Measurements from ENCODE around the gene PLEKHH2. TPM values are rescaled to one million over a fixed set of nuclear protein-coding genes. Genes with fewer than 3 reads are reported as not detected.
A peak's percentile ranks its signal among the peaks of the same experiment; 100 is the strongest.

The PLEKHH2 gene
- total and polyA plus RNA-seq, 7 donors = 0.69 to 83.1 (median 35.3) TPM

GRCh38 chr2:43736637-43737036 is 99.6 kb downstream of the PLEKHH2 start:
- intact Hi-C loops (cut with DNase I) = no loop called here
- no peaks in the 10 kb centered on the region for H3K9me3 ChIP-seq
- DNase-seq = no peak
- no peaks in the 10 kb centered on the region for H3K27me3 ChIP-seq
- TF ChIP-seq EP300 (IDR thresholded peaks at IDR 0.05) (no peak), POLR2A (IDR thresholded peaks at IDR 0.05) (no peak), POLR2AphosphoS5 (IDR thresholded peaks at IDR 0.05) (no peak)
- TF ChIP-seq, protein P1, sequence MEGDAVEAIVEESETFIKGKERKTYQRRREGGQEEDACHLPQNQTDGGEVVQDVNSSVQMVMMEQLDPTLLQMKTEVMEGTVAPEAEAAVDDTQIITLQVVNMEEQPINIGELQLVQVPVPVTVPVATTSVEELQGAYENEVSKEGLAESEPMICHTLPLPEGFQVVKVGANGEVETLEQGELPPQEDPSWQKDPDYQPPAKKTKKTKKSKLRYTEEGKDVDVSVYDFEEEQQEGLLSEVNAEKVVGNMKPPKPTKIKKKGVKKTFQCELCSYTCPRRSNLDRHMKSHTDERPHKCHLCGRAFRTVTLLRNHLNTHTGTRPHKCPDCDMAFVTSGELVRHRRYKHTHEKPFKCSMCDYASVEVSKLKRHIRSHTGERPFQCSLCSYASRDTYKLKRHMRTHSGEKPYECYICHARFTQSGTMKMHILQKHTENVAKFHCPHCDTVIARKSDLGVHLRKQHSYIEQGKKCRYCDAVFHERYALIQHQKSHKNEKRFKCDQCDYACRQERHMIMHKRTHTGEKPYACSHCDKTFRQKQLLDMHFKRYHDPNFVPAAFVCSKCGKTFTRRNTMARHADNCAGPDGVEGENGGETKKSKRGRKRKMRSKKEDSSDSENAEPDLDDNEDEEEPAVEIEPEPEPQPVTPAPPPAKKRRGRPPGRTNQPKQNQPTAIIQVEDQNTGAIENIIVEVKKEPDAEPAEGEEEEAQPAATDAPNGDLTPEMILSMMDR (IDR thresholded peaks at IDR 0.05) = no peak
- H3K27ac ChIP-seq = peak overlapping the region; percentile 9 to 67 (median 57)
- H3K4me3 ChIP-seq = no peak overlapping the region
- WGBS, 2 donors = 74 to 87% methylated on average over 6 of the region's 6 CpGs
- H3K36me3 ChIP-seq = peaks cover 0 to 19% (median 0%) of the 10 kb centered on the region in 4 donors
- peaks cover 0 to 18% (median 11%) of the 10 kb centered on the region in 4 donors for H3K4me1 ChIP-seq

DNA sequence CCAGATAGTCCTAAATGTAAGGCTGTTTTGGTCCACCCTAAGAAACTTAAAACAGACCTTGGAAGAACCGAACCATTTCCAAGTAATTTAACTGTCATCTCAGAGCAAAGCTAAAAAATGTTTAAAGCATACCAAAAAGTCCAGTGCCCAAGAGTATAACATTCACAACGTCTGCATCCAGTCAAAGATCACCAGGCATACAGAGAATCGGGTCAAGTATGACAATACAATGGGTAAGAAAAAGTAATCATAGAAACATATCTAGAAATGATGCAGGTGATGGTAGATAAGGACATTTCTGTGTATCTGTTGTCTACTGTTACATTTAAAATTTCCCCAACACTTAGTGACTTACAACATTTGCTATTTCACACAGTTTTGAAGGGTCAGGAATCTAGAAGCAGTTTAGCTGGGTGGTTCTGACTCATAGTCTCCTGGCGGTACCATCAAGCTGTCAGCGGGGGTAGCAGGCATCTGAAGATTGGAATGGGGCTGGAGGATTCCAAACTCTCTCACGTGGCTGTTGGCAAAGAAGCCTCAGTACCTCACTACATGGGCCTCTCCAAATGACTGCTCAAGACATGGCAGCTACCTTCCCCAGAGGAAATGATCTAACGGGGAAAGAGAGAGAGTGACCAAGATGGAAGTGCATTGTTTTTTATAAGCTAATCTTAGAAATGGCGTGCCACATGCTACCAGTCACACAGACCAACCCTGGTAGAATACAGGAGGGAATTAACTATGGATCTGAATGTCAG is 100.2 kb downstream of the PLEKHH2 start:
- peak overlapping the region; percentile 9 to 67 (median 57) for H3K27ac ChIP-seq
- 81 to 84% methylated on average over 8 of the region's 8 CpGs for WGBS, 2 donors
- TF ChIP-seq POLR2A (IDR thresholded peaks at IDR 0.05) = no peak
- TF ChIP-seq POLR2AphosphoS5 (IDR thresholded peaks at IDR 0.05) = no peak
- TF ChIP-seq, protein P1 (IDR thresholded peaks at IDR 0.05) = no peak
- no peak for TF ChIP-seq EP300 (IDR thresholded peaks at IDR 0.05)

GRCh38 chr2:43737855-43738254 is 100.8 kb downstream of the PLEKHH2 start:
- Histone ChIP-seq H3K36me3 (peaks cover 0 to 25% (median 0%) of the 10 kb centered on the region in 4 donors), H3K9me3 (no peaks in the 10 kb centered on the region), H3K27me3 (no peaks in the 10 kb centered on the region), H3K4me1 (peaks cover 0 to 18% (median 11%) of the 10 kb centered on the region in 4 donors), H3K27ac (peak overlapping the region in 3 of 4 donors; percentile 55 to 67 (median 59)), H3K4me3 (no peak overlapping the region)
- intact Hi-C loops (cut with DNase I) = no loop called here
- TF ChIP-seq POLR2AphosphoS5 (IDR thresholded peaks at IDR 0.05) (no peak), EP300 (IDR thresholded peaks at IDR 0.05) (no peak), POLR2A (IDR thresholded peaks at IDR 0.05) (no peak)
- TF ChIP-seq, protein P1 (IDR thresholded peaks at IDR 0.05) = no peak
- 93 to 97% methylated on average over 2 of the region's 2 CpGs for WGBS, 2 donors
- DNase-seq = no peak

More for the DNA sequence above, 100.2 kb downstream of the PLEKHH2 start:
- no peaks in the 10 kb centered on the region for H3K27me3 ChIP-seq
- H3K9me3 ChIP-seq = no peaks in the 10 kb centered on the region
- no peak for DNase-seq
- peaks cover 0 to 18% (median 11%) of the 10 kb centered on the region in 4 donors for H3K4me1 ChIP-seq
- intact Hi-C loops (cut with DNase I) = no loop called here
- peaks cover 0 to 19% (median 0%) of the 10 kb centered on the region in 4 donors for H3K36me3 ChIP-seq
- no peak overlapping the region for H3K4me3 ChIP-seq

DNA sequence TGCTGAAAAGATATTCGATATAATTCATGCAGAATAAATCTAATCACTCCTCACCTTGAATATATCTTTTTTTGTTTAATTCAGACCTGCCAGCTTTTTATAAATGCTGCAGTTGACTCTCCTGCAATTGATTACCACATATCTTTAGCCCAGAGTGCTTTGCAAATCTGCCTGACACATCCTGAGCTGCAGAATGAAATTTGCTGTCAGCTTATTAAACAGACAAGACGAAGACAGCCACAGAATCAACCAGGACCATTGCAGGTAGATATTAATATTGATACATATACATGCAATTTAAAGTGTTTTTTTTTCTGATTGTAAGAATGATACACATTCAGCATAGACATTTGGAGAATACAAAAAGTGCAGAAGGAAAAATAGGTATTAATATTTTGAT is 101.2 kb downstream of the PLEKHH2 start:
- Histone ChIP-seq H3K36me3 (peaks cover 0 to 29% (median 0%) of the 10 kb centered on the region in 4 donors), H3K27ac (no peak overlapping the region), H3K27me3 (no peaks in the 10 kb centered on the region), H3K9me3 (no peaks in the 10 kb centered on the region), H3K4me3 (no peak overlapping the region), H3K4me1 (peaks cover 0 to 18% (median 11%) of the 10 kb centered on the region in 4 donors)
- WGBS, 2 donors = 83 to 89% methylated on average over 2 of the region's 2 CpGs
- no peak for DNase-seq
- intact Hi-C loops (cut with DNase I) = no loop called here
- TF ChIP-seq, protein P1 (IDR thresholded peaks at IDR 0.05) = no peak
- TF ChIP-seq EP300 (IDR thresholded peaks at IDR 0.05) (no peak), POLR2A (IDR thresholded peaks at IDR 0.05) (no peak), POLR2AphosphoS5 (IDR thresholded peaks at IDR 0.05) (no peak)
